ENCODE results near the gene HECTD4. TPM values are rescaled to one million over a fixed set of nuclear protein-coding genes. Genes with fewer than 3 reads are reported as not detected.

The HECTD4 gene
- total RNA-seq, 2 experiments from 2014 or later: 34.5 to 62.4 TPM

DNA sequence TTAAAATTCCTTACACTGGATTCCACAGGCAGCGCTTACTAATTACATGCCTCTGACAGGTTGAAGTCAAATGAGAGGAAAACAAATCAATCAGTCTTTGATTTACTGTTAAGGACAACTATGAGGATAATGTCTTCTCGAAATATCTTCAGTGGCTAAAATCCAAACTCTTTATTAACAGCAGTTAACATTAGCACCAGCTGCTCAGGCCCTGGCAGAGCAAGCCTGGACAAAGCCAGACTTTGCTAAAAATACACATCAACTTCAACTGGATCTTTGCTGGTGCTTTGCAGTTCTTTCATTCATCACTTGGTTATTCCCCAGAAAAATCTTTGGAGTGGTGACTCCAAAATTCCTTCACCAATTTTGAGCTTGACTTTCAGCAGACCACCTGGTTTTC, 98.7 kb downstream of the HECTD4 start:
- CTCF ChIA-PET (ENCODE audit: unreplicated experiment): no interaction called here
- POLR2A ChIA-PET: interaction anchor here (0.6 kb wide), 1 partner anchor 97 kb away, joined by 4 read pairs; no protein-coding TSS in a partner anchor

DNA sequence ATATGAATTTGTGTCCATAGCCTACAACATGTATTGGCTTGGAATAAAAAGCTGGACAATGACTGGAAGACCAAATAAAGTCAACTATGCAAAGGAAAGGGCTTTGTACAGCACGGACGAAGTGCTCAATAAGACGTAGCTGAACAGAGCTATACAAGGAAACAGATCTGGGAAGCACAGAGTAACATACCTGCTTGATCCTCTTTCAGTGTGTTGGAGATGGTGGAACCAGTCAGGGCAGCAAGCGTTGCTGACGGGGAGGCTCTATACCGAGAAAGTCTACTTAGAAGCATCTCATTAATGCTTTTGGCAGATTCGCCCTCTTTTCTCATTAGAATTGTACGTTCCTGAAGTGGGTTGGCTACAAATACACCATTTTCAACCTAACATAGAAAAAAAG, 99.3 kb downstream of the HECTD4 start:
- no peak for DNase-seq (ENCODE audit: low spot score)
- no peaks in the 10 kb centered on the region for H4K20me1 ChIP-seq (ENCODE audit: insufficient read depth, low read length)
- no peak overlapping the region for H2AFZ ChIP-seq (ENCODE audit: low read length)
- H3K4me3 ChIP-seq (ENCODE audit: low read depth, low read length, poor library complexity, severe bottlenecking): no peak overlapping the region
- CTCF ChIA-PET (ENCODE audit: unreplicated experiment): no interaction called here
- intact Hi-C loops (cut with micrococcal nuclease; ENCODE audit: unreplicated experiment): no loop called here
- TF ChIP-seq, protein P1, sequence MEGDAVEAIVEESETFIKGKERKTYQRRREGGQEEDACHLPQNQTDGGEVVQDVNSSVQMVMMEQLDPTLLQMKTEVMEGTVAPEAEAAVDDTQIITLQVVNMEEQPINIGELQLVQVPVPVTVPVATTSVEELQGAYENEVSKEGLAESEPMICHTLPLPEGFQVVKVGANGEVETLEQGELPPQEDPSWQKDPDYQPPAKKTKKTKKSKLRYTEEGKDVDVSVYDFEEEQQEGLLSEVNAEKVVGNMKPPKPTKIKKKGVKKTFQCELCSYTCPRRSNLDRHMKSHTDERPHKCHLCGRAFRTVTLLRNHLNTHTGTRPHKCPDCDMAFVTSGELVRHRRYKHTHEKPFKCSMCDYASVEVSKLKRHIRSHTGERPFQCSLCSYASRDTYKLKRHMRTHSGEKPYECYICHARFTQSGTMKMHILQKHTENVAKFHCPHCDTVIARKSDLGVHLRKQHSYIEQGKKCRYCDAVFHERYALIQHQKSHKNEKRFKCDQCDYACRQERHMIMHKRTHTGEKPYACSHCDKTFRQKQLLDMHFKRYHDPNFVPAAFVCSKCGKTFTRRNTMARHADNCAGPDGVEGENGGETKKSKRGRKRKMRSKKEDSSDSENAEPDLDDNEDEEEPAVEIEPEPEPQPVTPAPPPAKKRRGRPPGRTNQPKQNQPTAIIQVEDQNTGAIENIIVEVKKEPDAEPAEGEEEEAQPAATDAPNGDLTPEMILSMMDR (conservative IDR thresholded peaks at IDR 0.05; ENCODE audit: low read length): no peak
- no peak for TF ChIP-seq EZH2phosphoT487 (IDR thresholded peaks at IDR 0.05; ENCODE audit: borderline replicate concordance, low read depth, low read length)
- POLR2A ChIA-PET: interaction anchor here (0.5 kb wide), 1 partner anchor 236 kb away, joined by 4 read pairs; no protein-coding TSS in a partner anchor
- no peak overlapping the region for H3K27ac ChIP-seq (ENCODE audit: low read depth, low read length, poor library complexity, severe bottlenecking)
- no peaks in the 10 kb centered on the region for H3K9me2 ChIP-seq (ENCODE audit: insufficient read depth, low read length)
- no peaks in the 10 kb centered on the region for H3K79me2 ChIP-seq (ENCODE audit: insufficient read depth, low read depth, low read length)
- no peaks in the 10 kb centered on the region for H3K36me3 ChIP-seq (ENCODE audit: insufficient read depth, low read length)
- no TSS peak for BruUV-seq (replicated peaks)
- H3K9me3 ChIP-seq (ENCODE audit: low read length): no peaks in the 10 kb centered on the region
- H3K4me2 ChIP-seq (ENCODE audit: low read length): no peak overlapping the region
- H3K4me1 ChIP-seq (ENCODE audit: insufficient read depth, low read length, poor library complexity, severe bottlenecking): no peaks in the 10 kb centered on the region

More for the DNA sequence above, 98.7 kb downstream of the HECTD4 start:
- no peaks in the 10 kb centered on the region for H3K79me2 ChIP-seq (ENCODE audit: insufficient read depth, low read depth, low read length)
- no peak for DNase-seq (ENCODE audit: low spot score)
- H3K9me3 ChIP-seq (ENCODE audit: low read length): peaks cover 2% of the 10 kb centered on the region; the same call in 1 of the 2 replicates
- H2AFZ ChIP-seq (ENCODE audit: low read length): no peak overlapping the region
- no peaks in the 10 kb centered on the region for H3K4me1 ChIP-seq (ENCODE audit: insufficient read depth, low read length, poor library complexity, severe bottlenecking)
- intact Hi-C loops (cut with micrococcal nuclease; ENCODE audit: unreplicated experiment): no loop called here
- H3K9me2 ChIP-seq (ENCODE audit: insufficient read depth, low read length): no peaks in the 10 kb centered on the region
- no TSS peak for BruUV-seq (replicated peaks)
- TF ChIP-seq, protein P1 (conservative IDR thresholded peaks at IDR 0.05; ENCODE audit: low read length): no peak
- TF ChIP-seq EZH2phosphoT487 (IDR thresholded peaks at IDR 0.05; ENCODE audit: borderline replicate concordance, low read depth, low read length): no peak
- peaks cover 5% of the 10 kb centered on the region for H3K36me3 ChIP-seq (ENCODE audit: insufficient read depth, low read length)
- no peak overlapping the region for H3K4me2 ChIP-seq (ENCODE audit: low read length)
- no peak overlapping the region for H3K27ac ChIP-seq (ENCODE audit: low read depth, low read length, poor library complexity, severe bottlenecking)
- H3K4me3 ChIP-seq (ENCODE audit: low read depth, low read length, poor library complexity, severe bottlenecking): no peak overlapping the region
- no peaks in the 10 kb centered on the region for H4K20me1 ChIP-seq (ENCODE audit: insufficient read depth, low read length)

- POLR2A ChIA-PET: interaction anchor here (1.2 kb wide), 1 partner anchor 99 kb away, joined by 3 read pairs; no protein-coding TSS in a partner anchor
- no peaks in the 10 kb centered on the region for H3K79me2 ChIP-seq (ENCODE audit: insufficient read depth, low read depth, low read length)
These were observed 106.4 kb downstream of the HECTD4 start for GRCh38 chr12:112275836-112276235.

More at GRCh38 chr12:112275836-112276235, 106.4 kb downstream of the HECTD4 start:
- Histone ChIP-seq H3K9me2 (ENCODE audit: insufficient read depth, low read length) (no peaks in the 10 kb centered on the region), H3K4me2 (ENCODE audit: low read length) (no peak overlapping the region), H4K20me1 (ENCODE audit: insufficient read depth, low read length) (no peaks in the 10 kb centered on the region), H3K36me3 (ENCODE audit: insufficient read depth, low read length) (peaks cover 26% of the 10 kb centered on the region), H3K9me3 (ENCODE audit: low read length) (no peaks in the 10 kb centered on the region), H3K4me1 (ENCODE audit: insufficient read depth, low read length, poor library complexity, severe bottlenecking) (no peaks in the 10 kb centered on the region), H3K27ac (ENCODE audit: low read depth, low read length, poor library complexity, severe bottlenecking) (no peak overlapping the region), H3K4me3 (ENCODE audit: low read depth, low read length, poor library complexity, severe bottlenecking) (no peak overlapping the region), H2AFZ (ENCODE audit: low read length) (no peak overlapping the region)
- intact Hi-C loops (cut with micrococcal nuclease; ENCODE audit: unreplicated experiment): no loop called here
- no peak for DNase-seq (ENCODE audit: low spot score)
- no TSS peak for BruUV-seq (replicated peaks)
- TF ChIP-seq EZH2phosphoT487 (IDR thresholded peaks at IDR 0.05; ENCODE audit: borderline replicate concordance, low read depth, low read length): no peak
- TF ChIP-seq, protein P1 (conservative IDR thresholded peaks at IDR 0.05; ENCODE audit: low read length): no peak
- CTCF ChIA-PET (ENCODE audit: unreplicated experiment): no interaction called here
